HG03571 (cell line): ENCODE results near the gene KMO.

Source experiments
- ATAC-seq: cut with Tn5 transposase; IDR thresholded peaks from one replicate; pipeline ENCODE4 v1.9.1; 2021; ENCODE audit not compliant: unreplicated experiment

Gene KMO

GRCh38 chr1:241645199-241645598 is 113.0 kb downstream of the KMO start:
- ATAC-seq, result no peak
